Lung (tissue), 12 donors: Measurements from ENCODE around the gene FYN. TPM values are rescaled to one million over a fixed set of nuclear protein-coding genes. Genes with fewer than 3 reads are reported as not detected.
A peak's percentile ranks its signal among the peaks of the same experiment; 100 is the strongest.

Source experiments
- ATAC-seq: fragments of 200-7000 bp; cut with Tn5 transposase; one replicate; pipeline ENCODE4 v1.9.1; 2020; ENCODE audit warnings: moderate number of reproducible peaks; ENCODE audit not compliant: insufficient read depth, low FRiP score
- DNase-seq, 3 donors: peaks; one replicate each; pipeline ENCODE4 v3.0.0-alpha.2; 2013 to 2017
- H3K27ac ChIP-seq, 2 donors: one replicate each; pipeline ENCODE4 v1.5.1; 2013; ENCODE audit warnings: mild to moderate bottlenecking in 2 of 2, moderate library complexity in 2 of 2, control low read depth in 1 of 2, inconsistent platforms in 1 of 2, low read depth in 1 of 2, low read length in 1 of 2
- H3K27me3 ChIP-seq, 3 donors: one replicate each; pipeline ENCODE4 v1.5.1; 2013; ENCODE audit warnings: low read length in 2 of 3; ENCODE audit not compliant: control insufficient read depth in 3 of 3, insufficient read depth in 3 of 3
- H3K36me3 ChIP-seq, 4 donors: one replicate each; pipeline ENCODE4 v1.5.1; 2013; ENCODE audit warnings: low read length in 4 of 4, mild to moderate bottlenecking in 1 of 4, moderate library complexity in 1 of 4; ENCODE audit not compliant: control insufficient read depth in 4 of 4, insufficient read depth in 4 of 4
- H3K4me1 ChIP-seq, 5 donors: one replicate each; pipeline ENCODE4 v1.5.1; 2013; ENCODE audit warnings: low read length in 5 of 5, mild to moderate bottlenecking in 2 of 5, moderate library complexity in 1 of 5; ENCODE audit not compliant: control insufficient read depth in 5 of 5, insufficient read depth in 5 of 5
- H3K4me3 ChIP-seq: one replicate; pipeline ENCODE4 v1.5.1; 2013; ENCODE audit warnings: mild to moderate bottlenecking, control low read depth, moderate library complexity
- H3K9ac ChIP-seq, 2 donors: one replicate each; pipeline ENCODE4 v1.5.1; 2013; ENCODE audit warnings: low read length in 2 of 2, control low read depth in 1 of 2; ENCODE audit not compliant: insufficient read depth in 1 of 2
- H3K9me3 ChIP-seq, 4 donors: one replicate each; pipeline ENCODE4 v1.5.1; 2013; ENCODE audit warnings: low read length in 3 of 4, mild to moderate bottlenecking in 1 of 4, moderate library complexity in 1 of 4; ENCODE audit not compliant: control insufficient read depth in 4 of 4, insufficient read depth in 3 of 4
- WGBS, 2 donors: extraction: QIAGEN DNeasy Blood & Tissue Kit; methylation state at CpG; one replicate each; pipeline ENCODE4 v1.1.7; 2013; 5-methylcytosine and 5-hydroxymethylcytosine counted together
- polyA plus RNA-seq, 2 donors: library from polyadenylated mRNA; stranded (reverse); fragments of 200-250 nt; gene quantifications; one replicate each; pipeline ENCODE4 v1.2.1, GENCODE V29; 2013
- total RNA-seq, 2 donors: library from RNA; depleted of rRNA in 1 of 2; stranded (reverse); fragments of >200 nt in 1 of 2; gene quantifications; one replicate each; pipeline ENCODE4 v1.2.1, GENCODE V29; 2014 to 2021
- TF ChIP-seq, protein P1 (sequence below): IDR thresholded peaks from 2 replicates; pipeline ENCODE4 v1.5.1; 2012; ENCODE audit warnings: mild to moderate bottlenecking; ENCODE audit errors: control extremely low read depth, extremely low read depth
- donor health status: control.
- donor health status: control.
- donor health status: Bipolar disorder and iron deficiency.
- donor health status: healthy.
- donor health status: DM: yes; HTN: yes; CAD: no.

The FYN gene
- total and polyA plus RNA-seq, 4 donors, result 27.3 to 157 (median 71.0) TPM

DNA sequence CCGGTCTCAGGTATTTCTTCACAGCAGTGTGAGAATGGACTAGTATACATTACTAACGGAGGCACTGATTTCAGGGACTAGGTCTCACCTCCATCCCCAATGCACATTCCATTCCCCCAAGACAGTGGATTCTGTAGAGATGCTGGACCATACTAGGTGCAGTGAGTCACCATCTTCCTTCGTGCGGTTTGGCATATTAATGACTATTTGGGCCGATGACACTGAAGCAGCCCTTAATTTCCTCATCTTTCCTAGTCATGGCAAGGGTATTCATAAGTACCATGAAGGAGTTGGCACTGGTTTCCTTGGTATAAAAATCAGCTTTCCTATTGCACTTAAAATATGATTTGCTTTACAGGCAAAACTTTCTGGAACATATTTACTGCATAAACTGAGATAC is 146.2 kb downstream of the FYN start:
- no peak overlapping the region for H3K9ac ChIP-seq
- TF ChIP-seq, protein P1, sequence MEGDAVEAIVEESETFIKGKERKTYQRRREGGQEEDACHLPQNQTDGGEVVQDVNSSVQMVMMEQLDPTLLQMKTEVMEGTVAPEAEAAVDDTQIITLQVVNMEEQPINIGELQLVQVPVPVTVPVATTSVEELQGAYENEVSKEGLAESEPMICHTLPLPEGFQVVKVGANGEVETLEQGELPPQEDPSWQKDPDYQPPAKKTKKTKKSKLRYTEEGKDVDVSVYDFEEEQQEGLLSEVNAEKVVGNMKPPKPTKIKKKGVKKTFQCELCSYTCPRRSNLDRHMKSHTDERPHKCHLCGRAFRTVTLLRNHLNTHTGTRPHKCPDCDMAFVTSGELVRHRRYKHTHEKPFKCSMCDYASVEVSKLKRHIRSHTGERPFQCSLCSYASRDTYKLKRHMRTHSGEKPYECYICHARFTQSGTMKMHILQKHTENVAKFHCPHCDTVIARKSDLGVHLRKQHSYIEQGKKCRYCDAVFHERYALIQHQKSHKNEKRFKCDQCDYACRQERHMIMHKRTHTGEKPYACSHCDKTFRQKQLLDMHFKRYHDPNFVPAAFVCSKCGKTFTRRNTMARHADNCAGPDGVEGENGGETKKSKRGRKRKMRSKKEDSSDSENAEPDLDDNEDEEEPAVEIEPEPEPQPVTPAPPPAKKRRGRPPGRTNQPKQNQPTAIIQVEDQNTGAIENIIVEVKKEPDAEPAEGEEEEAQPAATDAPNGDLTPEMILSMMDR, result no peak
- no peaks in the 10 kb centered on the region for H3K27me3 ChIP-seq
- H3K27ac ChIP-seq, result no peak overlapping the region
- H3K4me3 ChIP-seq, result no peak overlapping the region
- H3K9me3 ChIP-seq, result peaks cover 0 to 2% (median 0%) of the 10 kb centered on the region in 4 donors
- ATAC-seq (no peak), DNase-seq (no peak)
- H3K4me1 ChIP-seq, result peaks cover 10 to 59% (median 14%) of the 10 kb centered on the region in 5 donors
- 96 to 98% methylated on average over 5 of the region's 5 CpGs for WGBS, 2 donors
- no peaks in the 10 kb centered on the region for H3K36me3 ChIP-seq

DNA sequence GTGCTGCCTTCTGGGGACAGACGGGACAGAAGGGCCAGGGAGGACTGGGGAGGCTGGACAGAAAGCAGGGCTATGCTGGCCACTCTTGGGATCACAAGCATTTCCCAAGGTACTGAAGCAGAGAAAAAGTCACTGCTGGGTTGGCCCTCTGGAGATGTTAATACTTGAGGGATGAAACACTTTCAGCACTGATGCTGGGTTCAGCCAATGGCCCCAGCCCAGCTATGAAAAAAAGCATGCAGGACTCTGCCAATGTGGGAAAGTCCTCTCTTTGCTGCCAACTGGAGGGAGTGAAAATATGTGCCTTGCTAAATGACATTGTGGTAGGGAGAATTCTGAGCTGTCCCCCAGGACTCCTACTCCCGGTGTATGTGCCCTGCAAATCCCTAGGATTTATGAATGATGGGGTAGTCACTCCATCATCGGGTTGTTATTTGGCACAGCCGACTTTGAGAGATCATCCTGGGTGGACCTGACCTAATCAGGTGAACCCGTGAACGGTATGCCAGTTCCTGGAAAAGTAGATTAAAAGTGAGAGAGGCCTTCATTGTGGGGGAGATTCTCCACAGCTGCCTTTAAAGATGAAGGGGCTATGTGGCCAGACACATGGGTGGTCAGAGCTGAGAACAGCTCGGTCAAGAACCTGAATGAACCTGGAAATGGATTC is 147.7 kb downstream of the FYN start:
- TF ChIP-seq, protein P1, result no peak
- Histone ChIP-seq H3K9ac (no peak overlapping the region), H3K27ac (peak overlapping the region in 1 of 2 donors; percentile 10), H3K4me1 (peaks cover 5 to 50% (median 13%) of the 10 kb centered on the region in 5 donors), H3K4me3 (no peak overlapping the region), H3K36me3 (no peaks in the 10 kb centered on the region), H3K27me3 (no peaks in the 10 kb centered on the region), H3K9me3 (peaks cover 0 to 2% (median 0%) of the 10 kb centered on the region in 4 donors)
- DNase-seq, result peak; percentile 51 to 61 (median 55)
- ATAC-seq, result no peak
- WGBS, 2 donors, result 89 to 95% methylated on average over 7 of the region's 7 CpGs

GRCh38 chr6:111724505-111724904 is 148.7 kb downstream of the FYN start:
- Histone ChIP-seq H3K9ac (no peak overlapping the region), H3K36me3 (peaks cover 0 to 4% (median under 1%) of the 10 kb centered on the region in 4 donors), H3K4me1 (peaks cover 7 to 47% (median 9%) of the 10 kb centered on the region in 5 donors), H3K27ac (peak overlapping the region in 1 of 2 donors; percentile 55), H3K27me3 (no peaks in the 10 kb centered on the region), H3K4me3 (no peak overlapping the region), H3K9me3 (no peaks in the 10 kb centered on the region)
- DNase-seq, result no peak
- 30 to 46% methylated on average over 3 of the region's 3 CpGs for WGBS, 2 donors
- ATAC-seq, result no peak
- TF ChIP-seq, protein P1, result no peak
